ENCODE data around the gene BLOC1S1. TPM values are rescaled to one million over a fixed set of nuclear protein-coding genes. Genes with fewer than 3 reads are reported as not detected.

BLOC1S1 gene
- total RNA-seq, 4 donors from 2014 or later, result 159 to 253 (median 196) TPM

- H3K4me1 ChIP-seq, result peaks cover 30 to 59% (median 48%) of the 10 kb centered on the region in 4 donors
- H3K9me3 ChIP-seq, result no peaks in the 10 kb centered on the region
- no peak for DNase-seq (ENCODE audit: extremely low spot score)
- H3K36me3 ChIP-seq, result peaks cover 33 to 77% (median 63%) of the 10 kb centered on the region in 4 donors
- no peak for TF ChIP-seq POLR2AphosphoS5 (IDR thresholded peaks at IDR 0.05)
- no peak for TF ChIP-seq EP300 (IDR thresholded peaks at IDR 0.05)
- TF ChIP-seq CTCF (IDR thresholded peaks at IDR 0.05), result no peak
- no peak for TF ChIP-seq POLR2A (IDR thresholded peaks at IDR 0.05; ENCODE audit: low read depth)
- 70% methylated on average over 1 of the region's 1 CpG for whole genome bisulfite sequencing
- peak overlapping the region; percentile 9 to 100 (median 30) for H3K27ac ChIP-seq (replicated peaks in 1 of 4)
- intact Hi-C loops (cut with DNase I), result no loop called here
- H3K4me3 ChIP-seq, result no peak overlapping the region
- H3K27me3 ChIP-seq, result no peaks in the 10 kb centered on the region
Observed at GRCh38 chr12:55698965-55699364, 16.9 kb upstream of the BLOC1S1 start.

DNA sequence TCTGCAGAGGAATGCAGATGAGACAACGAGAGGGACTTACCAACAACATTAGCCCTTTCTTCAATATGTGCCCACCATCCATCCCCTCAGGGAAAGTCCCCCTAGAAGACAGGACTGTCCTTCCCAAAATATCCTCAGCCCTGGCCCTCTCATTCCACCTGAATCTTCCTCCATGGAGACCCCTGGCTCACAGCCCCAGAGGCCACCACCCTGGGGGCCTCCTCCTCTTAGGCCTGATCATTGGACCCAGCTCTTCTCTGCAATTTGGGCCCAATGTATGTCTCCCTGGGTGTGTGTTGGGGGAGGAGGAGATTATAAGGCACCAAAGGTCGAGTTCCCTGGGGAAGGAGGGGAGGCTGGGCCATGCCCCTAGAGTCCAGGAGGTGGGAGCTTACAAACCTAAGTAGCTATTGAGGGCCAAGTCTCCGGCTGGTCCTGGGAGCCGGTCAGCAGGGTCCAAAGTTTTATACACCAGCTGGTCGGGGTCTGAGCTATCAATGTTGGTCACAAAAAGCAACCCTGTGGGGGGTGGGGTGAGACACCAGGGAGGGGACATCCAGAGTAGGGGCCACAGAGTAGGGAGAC is 16.3 kb upstream of the BLOC1S1 start:
- Histone ChIP-seq H3K9me3 (no peaks in the 10 kb centered on the region), H3K27me3 (no peaks in the 10 kb centered on the region), H3K36me3 (peaks cover 27 to 71% (median 57%) of the 10 kb centered on the region in 4 donors), H3K4me3 (no peak overlapping the region), H3K4me1 (peaks cover 30 to 65% (median 54%) of the 10 kb centered on the region in 4 donors), H3K27ac (replicated peaks in 1 of 4) (peak overlapping the region; percentile 9 to 100 (median 22))
- intact Hi-C loops (cut with DNase I), result no loop called here
- no peak for DNase-seq (ENCODE audit: extremely low spot score)
- TF ChIP-seq POLR2AphosphoS5 (IDR thresholded peaks at IDR 0.05) (no peak), EP300 (IDR thresholded peaks at IDR 0.05) (no peak)
- 68% methylated on average over 5 of the region's 5 CpGs for WGBS

GRCh38 chr12:55700255-55701018 is 15.4 kb upstream of the BLOC1S1 start:
- H3K4me1 ChIP-seq, result peaks cover 30 to 74% (median 58%) of the 10 kb centered on the region in 4 donors
- intact Hi-C loops (cut with DNase I), result no loop called here
- H3K9me3 ChIP-seq, result no peaks in the 10 kb centered on the region
- H3K27me3 ChIP-seq, result no peaks in the 10 kb centered on the region
- TF ChIP-seq POLR2A (IDR thresholded peaks at IDR 0.05; ENCODE audit: low read depth), result no peak
- TF ChIP-seq EP300 (IDR thresholded peaks at IDR 0.05), result no peak
- TF ChIP-seq POLR2AphosphoS5 (IDR thresholded peaks at IDR 0.05), result no peak
- no peak for TF ChIP-seq CTCF (IDR thresholded peaks at IDR 0.05)
- no peak for DNase-seq (ENCODE audit: extremely low spot score)
- no peak overlapping the region for H3K4me3 ChIP-seq
- peak overlapping the region; percentile 17 to 100 (median 26) for H3K27ac ChIP-seq (replicated peaks in 1 of 4)
- H3K36me3 ChIP-seq, result peaks cover 19 to 62% (median 48%) of the 10 kb centered on the region in 4 donors
- WGBS, result 70% methylated on average over 17 of the region's 21 CpGs

- TF ChIP-seq POLR2A (IDR thresholded peaks at IDR 0.05; ENCODE audit: low read depth), result no peak
- no peak for TF ChIP-seq POLR2AphosphoS5 (IDR thresholded peaks at IDR 0.05)
- no peak for TF ChIP-seq CTCF (IDR thresholded peaks at IDR 0.05)
- TF ChIP-seq EP300 (IDR thresholded peaks at IDR 0.05), result no peak
- H3K9me3 ChIP-seq, result no peaks in the 10 kb centered on the region
- H3K4me3 ChIP-seq, result peak overlapping the region; percentile 71 to 86 (median 74)
- H3K4me1 ChIP-seq, result peaks cover 33 to 89% (median 70%) of the 10 kb centered on the region in 4 donors
- intact Hi-C loops (cut with DNase I), result no loop called here
- H3K27ac ChIP-seq (replicated peaks in 1 of 4), result peak overlapping the region; percentile 89 to 100 (median 96)
- H3K36me3 ChIP-seq, result peaks cover 0 to 38% (median 24%) of the 10 kb centered on the region in 4 donors
- DNase-seq (ENCODE audit: extremely low spot score), result no peak
- 63% methylated on average over 5 of the region's 8 CpGs for WGBS
- no peaks in the 10 kb centered on the region for H3K27me3 ChIP-seq
Observed at GRCh38 chr12:55702861-55703260, 13.0 kb upstream of the BLOC1S1 start.

DNA sequence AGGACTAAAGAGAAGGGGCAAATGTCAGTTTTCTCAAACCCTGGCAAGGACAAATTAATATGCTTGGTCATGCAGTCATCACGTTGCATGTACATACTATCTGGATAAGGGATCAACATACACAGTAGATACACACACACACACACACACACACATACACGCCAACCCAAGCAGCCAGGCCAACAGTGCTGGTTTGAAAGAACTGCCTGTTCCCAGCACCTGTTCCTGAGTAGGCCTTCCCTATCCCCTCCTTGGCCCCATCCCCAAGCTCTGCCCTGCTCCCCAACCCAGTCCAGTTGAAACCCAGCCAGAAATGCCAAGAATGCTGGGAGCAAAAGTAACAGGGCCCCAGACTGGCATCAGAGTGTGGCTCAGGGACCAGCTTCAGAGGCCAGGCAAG is 12.6 kb upstream of the BLOC1S1 start:
- no peaks in the 10 kb centered on the region for H3K27me3 ChIP-seq
- H3K36me3 ChIP-seq, result peaks cover 0 to 34% (median 20%) of the 10 kb centered on the region in 4 donors
- no peak for DNase-seq (ENCODE audit: extremely low spot score)
- intact Hi-C loops (cut with DNase I), result no loop called here
- peak; percentile 63 to 64 for TF ChIP-seq POLR2AphosphoS5 (IDR thresholded peaks at IDR 0.05)
- no peak for TF ChIP-seq CTCF (IDR thresholded peaks at IDR 0.05)
- TF ChIP-seq EP300 (IDR thresholded peaks at IDR 0.05), result peak; percentile 16
- WGBS, result 33% methylated on average over 2 of the region's 2 CpGs
- H3K9me3 ChIP-seq, result no peaks in the 10 kb centered on the region
- peak overlapping the region; percentile 71 to 86 (median 74) for H3K4me3 ChIP-seq
- peak overlapping the region; percentile 89 to 100 (median 96) for H3K27ac ChIP-seq (replicated peaks in 1 of 4)
- peaks cover 36 to 90% (median 75%) of the 10 kb centered on the region in 4 donors for H3K4me1 ChIP-seq

All from esophagus muscularis mucosa (tissue), 4 donors.